HL-60 (cell line): Measurements from ENCODE around the gene FHIT.

Experiments
- DNase-seq, 2 experiments: peaks; one replicate each; pipeline ENCODE4 v3.0.0-alpha.2; 2010 to 2020; ENCODE audit warnings: low read depth in 1 of 2, low spot score in 1 of 2
- H3K27ac ChIP-seq: fragments of 250-450 bp; sonication (Bioruptor Pico); replicated peaks from 2 replicates; pipeline ENCODE4 v1.5.1; 2020; ENCODE audit warnings: mild to moderate bottlenecking, moderate library complexity
- H3K27me3 ChIP-seq: fragments of 250-450 bp; sonication (Bioruptor Pico); 2 replicates; pipeline ENCODE4 v1.5.1; 2021; ENCODE audit warnings: mild to moderate bottlenecking, moderate library complexity; ENCODE audit not compliant: insufficient read depth, poor library complexity, severe bottlenecking
- H3K4me3 ChIP-seq: replicated peaks from 2 replicates; pipeline ENCODE4 v1.5.1; 2011; ENCODE audit warnings: mild to moderate bottlenecking, control low read depth, low read length; ENCODE audit not compliant: insufficient read depth
- GABPA ChIP-seq: IDR thresholded peaks from 2 replicates; pipeline ENCODE4 v1.6.1; 2012; ENCODE audit warnings: low read depth
- POLR2AphosphoS5 ChIP-seq: IDR thresholded peaks from 2 replicates; pipeline ENCODE4 v1.6.1; 2012; ENCODE audit warnings: low read depth
- SPI1 ChIP-seq: IDR thresholded peaks from 2 replicates; pipeline ENCODE4 v1.6.1; 2012; ENCODE audit warnings: low read depth, mild to moderate bottlenecking, borderline replicate concordance
- TF ChIP-seq, protein P1 (sequence below): IDR thresholded peaks from 2 replicates; pipeline ENCODE4 v1.6.1; 2012; ENCODE audit warnings: low read depth; ENCODE audit not compliant: insufficient replicate concordance
- TF ChIP-seq, protein P2 (sequence below): IDR thresholded peaks from one replicate; pipeline ENCODE4 v1.5.1; 2011; ENCODE audit warnings: low read length, control low read depth, inconsistent platforms; ENCODE audit not compliant: insufficient read depth

Gene FHIT

GRCh38 chr3:60107275-60107674, 1144.0 kb downstream of the FHIT start:
- H3K27ac ChIP-seq = no peak overlapping the region
- no peak for DNase-seq
- no peak for TF ChIP-seq GABPA
- TF ChIP-seq POLR2AphosphoS5 = no peak
- no peaks in the 10 kb centered on the region for H3K27me3 ChIP-seq
- H3K4me3 ChIP-seq = no peak overlapping the region

DNA sequence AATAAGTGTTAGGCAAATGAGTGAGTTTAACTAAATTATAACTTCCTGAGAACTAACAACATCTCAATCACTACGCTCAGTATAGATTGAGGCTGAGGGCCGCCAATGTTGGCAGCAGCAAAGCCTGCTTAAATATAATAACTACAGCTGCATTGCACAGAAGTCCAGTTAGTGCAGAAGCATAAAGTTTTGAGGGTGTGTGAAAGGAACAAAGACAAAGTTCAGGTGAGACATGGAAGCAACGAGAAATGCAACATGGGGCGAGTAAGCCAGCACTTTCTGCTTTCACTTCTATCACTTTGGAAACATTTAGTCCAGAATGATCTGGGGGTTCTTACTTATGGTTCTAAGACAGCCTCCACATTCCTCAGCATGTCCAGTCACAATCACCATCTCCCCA, 1149.1 kb downstream of the FHIT start:
- TF ChIP-seq, protein P1, sequence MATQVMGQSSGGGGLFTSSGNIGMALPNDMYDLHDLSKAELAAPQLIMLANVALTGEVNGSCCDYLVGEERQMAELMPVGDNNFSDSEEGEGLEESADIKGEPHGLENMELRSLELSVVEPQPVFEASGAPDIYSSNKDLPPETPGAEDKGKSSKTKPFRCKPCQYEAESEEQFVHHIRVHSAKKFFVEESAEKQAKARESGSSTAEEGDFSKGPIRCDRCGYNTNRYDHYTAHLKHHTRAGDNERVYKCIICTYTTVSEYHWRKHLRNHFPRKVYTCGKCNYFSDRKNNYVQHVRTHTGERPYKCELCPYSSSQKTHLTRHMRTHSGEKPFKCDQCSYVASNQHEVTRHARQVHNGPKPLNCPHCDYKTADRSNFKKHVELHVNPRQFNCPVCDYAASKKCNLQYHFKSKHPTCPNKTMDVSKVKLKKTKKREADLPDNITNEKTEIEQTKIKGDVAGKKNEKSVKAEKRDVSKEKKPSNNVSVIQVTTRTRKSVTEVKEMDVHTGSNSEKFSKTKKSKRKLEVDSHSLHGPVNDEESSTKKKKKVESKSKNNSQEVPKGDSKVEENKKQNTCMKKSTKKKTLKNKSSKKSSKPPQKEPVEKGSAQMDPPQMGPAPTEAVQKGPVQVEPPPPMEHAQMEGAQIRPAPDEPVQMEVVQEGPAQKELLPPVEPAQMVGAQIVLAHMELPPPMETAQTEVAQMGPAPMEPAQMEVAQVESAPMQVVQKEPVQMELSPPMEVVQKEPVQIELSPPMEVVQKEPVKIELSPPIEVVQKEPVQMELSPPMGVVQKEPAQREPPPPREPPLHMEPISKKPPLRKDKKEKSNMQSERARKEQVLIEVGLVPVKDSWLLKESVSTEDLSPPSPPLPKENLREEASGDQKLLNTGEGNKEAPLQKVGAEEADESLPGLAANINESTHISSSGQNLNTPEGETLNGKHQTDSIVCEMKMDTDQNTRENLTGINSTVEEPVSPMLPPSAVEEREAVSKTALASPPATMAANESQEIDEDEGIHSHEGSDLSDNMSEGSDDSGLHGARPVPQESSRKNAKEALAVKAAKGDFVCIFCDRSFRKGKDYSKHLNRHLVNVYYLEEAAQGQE = no peak
- TF ChIP-seq, protein P2, sequence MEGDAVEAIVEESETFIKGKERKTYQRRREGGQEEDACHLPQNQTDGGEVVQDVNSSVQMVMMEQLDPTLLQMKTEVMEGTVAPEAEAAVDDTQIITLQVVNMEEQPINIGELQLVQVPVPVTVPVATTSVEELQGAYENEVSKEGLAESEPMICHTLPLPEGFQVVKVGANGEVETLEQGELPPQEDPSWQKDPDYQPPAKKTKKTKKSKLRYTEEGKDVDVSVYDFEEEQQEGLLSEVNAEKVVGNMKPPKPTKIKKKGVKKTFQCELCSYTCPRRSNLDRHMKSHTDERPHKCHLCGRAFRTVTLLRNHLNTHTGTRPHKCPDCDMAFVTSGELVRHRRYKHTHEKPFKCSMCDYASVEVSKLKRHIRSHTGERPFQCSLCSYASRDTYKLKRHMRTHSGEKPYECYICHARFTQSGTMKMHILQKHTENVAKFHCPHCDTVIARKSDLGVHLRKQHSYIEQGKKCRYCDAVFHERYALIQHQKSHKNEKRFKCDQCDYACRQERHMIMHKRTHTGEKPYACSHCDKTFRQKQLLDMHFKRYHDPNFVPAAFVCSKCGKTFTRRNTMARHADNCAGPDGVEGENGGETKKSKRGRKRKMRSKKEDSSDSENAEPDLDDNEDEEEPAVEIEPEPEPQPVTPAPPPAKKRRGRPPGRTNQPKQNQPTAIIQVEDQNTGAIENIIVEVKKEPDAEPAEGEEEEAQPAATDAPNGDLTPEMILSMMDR = no peak
- TF ChIP-seq SPI1 (no peak), GABPA (no peak), POLR2AphosphoS5 (no peak)
- Histone ChIP-seq H3K27ac (no peak overlapping the region), H3K4me3 (no peak overlapping the region), H3K27me3 (no peaks in the 10 kb centered on the region)
- no peak for DNase-seq

DNA sequence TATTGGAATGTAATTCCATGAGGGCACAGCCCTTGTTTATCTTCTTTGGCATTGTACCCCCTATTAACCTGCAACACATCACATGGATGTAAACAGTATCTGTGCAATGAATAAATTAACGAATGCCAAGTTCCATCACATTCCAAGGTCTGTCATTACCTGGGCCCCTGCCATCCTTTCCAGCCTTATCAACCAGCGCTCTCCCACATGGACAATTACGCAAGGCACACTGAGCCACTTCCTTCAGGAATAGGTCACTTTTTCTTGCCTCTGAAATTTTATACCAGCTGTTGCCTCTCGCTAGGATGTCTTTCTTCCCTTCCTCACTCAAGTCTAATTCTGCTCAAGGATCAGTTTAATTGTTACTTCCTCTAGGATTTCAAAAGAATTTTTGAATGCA, 1149.6 kb downstream of the FHIT start:
- H3K4me3 ChIP-seq = no peak overlapping the region
- no peaks in the 10 kb centered on the region for H3K27me3 ChIP-seq
- DNase-seq = no peak
- H3K27ac ChIP-seq = no peak overlapping the region
- TF ChIP-seq SPI1 (no peak), POLR2AphosphoS5 (no peak), GABPA (no peak)
- TF ChIP-seq, protein P1 = no peak
- TF ChIP-seq, protein P2 = no peak

DNA sequence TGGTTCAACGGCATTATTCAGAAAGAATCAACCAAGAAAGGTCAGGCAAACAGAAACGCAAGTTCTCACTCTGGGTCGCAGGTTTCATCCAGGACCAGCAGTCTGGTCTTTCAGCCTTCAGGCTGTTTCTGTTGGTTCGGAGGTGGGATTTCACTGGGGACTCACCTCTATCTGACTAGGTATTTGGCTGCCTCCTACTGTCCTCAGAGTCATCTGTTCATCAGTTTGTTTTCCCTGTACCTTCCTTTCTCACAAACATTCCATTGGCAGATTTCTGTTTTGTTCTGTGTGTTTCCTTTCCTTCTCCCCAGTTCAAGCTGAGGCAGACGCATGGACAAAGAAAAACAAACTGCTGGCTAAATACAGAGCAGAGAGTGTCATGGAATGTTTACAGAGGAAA, 1154.8 kb downstream of the FHIT start:
- no peaks in the 10 kb centered on the region for H3K27me3 ChIP-seq
- no peak for DNase-seq
- H3K4me3 ChIP-seq = no peak overlapping the region
- H3K27ac ChIP-seq = no peak overlapping the region
- TF ChIP-seq GABPA (no peak), POLR2AphosphoS5 (no peak), SPI1 (no peak)
- TF ChIP-seq, protein P1 = no peak
- TF ChIP-seq, protein P2 = no peak
